Stimulated activated CD4-positive, alpha-beta T cell treated with anti-CD3 and anti-CD28 coated beads, Interleukin-4, amount 100 ng/mL, for 1 hour (primary cell): ENCODE results near the gene USP22.

Experiments
- DNase-seq: peaks from one replicate; pipeline ENCODE4 v3.0.0-alpha.2; 2020

The USP22 gene

DNA sequence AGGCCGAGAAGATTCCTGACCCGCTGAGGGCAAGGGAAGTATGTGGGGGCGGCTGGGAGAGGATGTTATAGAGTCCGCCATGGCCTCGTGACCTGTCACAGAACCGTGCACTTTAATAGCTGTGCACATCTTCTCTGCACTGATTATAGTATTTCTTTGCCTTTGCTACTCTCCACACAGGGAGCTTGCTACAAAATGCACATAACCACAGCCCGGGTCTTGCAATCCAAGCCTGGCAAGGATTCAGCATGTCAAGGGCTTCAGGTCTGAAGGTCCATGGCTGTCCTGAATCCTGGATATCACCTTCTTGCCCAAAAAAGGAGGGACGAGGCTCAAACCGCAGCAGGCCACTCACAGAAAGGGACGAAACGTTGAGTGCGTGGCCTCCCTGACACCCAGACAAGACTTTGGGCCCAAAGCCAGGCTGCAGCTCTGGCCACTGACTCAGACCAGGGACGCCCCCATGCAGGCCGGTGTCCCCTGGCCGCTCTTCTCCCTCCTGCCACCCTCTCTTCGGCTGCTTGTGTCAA lies 43.7 kb downstream of the USP22 start:
- no peak for DNase-seq

DNA sequence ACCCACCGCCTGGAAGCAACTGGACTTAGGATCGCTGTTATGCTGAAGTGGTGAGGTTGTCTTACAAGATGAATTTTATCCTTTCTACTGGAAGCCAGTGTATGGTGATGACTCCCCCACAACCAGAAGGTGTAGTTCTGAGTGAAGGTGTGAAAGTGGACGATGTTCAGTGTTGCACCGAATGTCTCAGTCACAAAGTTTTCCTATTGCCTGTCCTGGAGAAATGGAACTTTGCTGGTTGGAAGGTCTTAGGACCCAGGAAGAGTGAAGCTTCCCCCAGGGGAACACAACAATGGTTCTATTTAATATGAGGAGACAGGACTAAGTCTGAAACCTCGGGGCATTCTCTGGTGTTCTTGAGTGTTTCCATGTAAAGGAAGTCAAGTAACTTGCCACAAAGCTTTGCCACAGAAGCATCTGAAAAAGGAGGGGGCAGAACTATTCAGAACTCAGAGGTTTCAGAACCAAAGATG lies 44.2 kb downstream of the USP22 start:
- no peak for DNase-seq

DNA sequence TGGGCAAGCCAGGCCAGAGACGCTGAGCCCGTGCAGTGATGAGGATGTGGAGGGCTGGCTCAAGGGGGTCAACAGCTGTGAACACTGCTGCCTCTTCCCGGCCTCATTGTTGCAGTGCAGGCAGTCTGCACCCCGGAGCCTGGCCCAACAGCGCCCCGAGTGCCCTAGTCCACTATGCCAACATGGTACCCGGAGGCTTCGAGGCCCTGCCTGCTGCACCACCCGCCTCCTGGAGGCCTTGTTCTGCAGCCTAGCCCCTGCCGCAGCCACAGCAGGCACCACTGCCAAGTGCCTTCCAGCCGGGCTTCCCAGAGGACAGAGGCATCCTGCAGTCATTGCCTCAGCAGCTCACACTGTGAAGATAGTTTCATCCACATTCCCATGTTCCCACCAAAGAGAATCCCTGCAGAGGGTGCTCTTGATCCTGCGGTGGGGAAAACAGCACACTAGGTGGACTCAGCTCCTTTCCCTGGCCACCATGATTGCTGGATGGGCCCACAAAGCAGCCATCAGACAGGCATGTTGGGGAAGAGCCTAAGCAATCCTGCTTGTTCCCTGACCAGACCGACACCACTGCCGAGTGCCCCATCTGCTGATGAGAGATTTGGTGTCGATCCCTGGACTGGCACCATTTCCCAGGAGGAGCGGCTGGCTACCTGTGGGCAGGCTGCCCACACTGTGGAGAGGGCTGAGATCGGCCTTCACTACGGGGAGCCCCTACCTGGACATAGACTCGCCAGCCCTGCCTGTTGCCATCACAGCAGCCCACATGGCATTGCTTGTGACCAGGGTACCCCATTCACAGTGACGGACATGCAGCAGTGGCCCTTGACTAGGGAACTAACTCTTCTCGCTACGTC lies 44.9 kb downstream of the USP22 start:
- DNase-seq: no peak

DNA sequence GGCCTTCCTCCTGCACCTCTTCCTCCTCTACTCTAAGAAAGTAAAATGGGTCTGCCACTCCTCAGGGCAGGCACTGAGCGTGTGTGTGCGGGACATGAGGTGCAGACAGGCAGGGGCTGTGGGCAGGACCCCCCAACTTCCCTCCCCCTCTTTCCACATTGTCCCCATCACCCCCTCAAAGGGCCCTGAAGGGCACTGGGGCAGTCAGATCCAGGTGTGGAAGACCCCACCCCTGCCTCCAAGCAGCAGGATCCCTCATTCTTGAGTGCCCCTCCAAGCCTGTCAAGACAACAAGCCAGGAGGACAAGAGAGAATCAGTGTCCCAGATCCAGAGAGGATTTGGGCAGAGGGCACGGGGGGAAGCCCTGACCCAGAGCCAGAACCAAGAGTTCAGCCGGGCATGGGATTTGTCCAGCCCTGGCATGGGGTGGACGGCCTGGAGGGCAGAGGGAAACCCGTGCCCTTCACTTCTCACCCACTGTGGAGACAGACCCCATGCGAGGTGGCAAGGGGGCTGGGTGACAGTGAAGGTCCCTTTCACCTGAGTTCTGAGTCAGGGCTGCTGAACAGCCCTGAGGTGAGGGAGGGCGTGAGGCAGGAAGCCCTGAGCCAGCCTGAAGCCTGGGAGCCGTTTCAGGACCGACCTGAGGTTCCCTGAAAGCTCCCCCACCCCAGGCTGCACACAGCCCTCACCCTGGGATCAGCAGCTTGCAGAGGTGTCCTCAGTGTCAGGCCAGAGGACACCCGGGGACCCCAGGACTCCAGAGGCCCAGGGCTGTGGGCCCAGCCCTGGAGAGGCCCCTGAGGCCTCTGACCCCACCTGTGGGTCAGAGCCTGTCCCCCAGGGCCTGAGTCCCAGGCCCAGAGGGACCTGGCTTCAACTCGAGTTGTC lies 45.8 kb downstream of the USP22 start:
- no peak for DNase-seq

DNA sequence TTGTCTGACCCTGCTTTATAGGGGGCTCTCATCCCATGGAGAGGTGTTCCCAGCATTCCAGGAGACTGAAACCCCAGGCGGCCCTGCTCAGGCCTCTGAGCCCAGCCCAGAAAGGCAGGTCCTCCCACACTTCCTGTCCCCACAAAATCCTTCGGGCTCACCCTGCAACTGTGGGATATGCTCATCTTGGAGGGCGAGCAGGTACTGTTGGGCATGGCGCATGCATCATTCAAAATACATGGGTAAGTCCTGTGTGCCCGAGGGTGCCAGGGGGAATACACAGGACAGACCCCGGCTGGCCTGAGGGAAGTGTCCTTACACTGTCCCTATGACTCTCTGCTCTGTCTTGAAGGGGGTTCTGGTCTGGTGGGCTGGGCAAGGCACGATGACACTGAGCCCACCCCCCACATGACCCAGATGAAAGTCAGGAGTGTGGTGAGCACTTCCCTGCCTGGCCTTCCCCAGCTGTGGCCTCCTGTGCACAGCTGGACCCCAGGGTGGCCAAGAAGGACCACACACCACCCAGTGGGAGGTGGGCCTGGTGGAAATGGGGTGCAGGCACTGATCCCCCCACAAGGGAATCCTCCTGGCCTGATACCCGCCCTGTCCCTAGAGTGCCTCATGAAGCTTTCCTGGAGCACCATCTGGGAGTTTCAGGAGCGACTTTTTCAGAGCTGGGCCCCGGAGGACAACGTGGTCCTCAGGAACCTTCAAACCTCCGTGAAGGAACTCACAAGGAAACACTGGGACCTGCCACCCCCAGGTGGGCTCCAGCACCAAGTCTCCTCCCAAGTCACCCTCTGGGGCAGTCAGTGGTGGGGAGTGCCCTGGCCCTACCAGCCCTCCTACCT lies 46.7 kb downstream of the USP22 start:
- no peak for DNase-seq

DNA sequence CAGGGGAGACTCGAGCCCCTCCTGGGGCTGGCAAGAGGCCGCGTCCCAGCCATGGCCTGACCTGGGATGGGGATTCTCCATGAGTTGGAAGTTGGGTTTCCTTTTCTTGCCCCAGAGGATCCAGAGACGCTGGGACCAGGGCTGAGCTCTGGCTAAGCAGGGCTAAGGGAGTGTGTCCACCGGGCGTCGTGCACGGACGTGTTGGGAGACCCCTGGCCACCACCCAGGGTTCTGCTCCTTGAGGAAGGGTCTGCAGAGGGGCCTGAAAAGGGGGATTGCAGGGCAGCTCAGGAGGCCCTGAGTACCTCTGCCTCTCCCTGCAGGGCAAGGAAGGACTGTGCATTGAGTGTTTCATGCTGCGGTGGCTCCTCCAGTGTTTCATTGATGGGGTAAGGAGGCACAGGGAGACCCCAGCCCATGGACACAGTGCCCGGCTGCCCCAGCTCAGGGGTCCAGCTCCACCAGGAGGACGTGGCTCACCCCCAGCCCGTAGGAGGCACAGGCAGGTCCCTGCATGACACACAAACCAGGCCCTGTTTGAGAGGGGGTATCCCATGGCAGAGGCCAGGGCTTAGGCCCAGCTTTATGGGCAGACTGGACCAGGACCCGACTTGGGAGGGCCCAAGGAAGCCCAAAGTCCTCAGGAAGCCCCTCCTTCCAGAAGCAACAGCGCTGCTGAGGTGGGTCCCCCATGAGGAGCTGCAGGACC lies 47.5 kb downstream of the USP22 start:
- DNase-seq: no peak

DNA sequence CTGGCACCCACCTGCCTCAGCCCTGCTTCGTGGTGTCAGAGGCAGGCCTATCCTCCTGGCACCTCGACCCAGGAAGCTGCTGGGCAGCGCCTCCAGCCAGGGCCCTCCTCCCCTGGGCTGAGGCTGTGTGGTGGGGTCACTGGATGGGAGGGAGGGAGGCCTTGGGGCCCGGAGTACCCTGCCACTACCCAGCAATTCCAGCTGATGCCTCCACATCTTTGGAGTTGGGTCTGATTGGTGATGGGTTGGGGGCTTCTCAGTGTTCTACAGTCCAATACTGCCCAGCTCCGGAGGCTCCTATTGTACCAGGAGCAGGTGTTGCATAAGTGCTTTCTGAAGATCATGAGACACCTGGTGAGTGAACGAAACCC lies 48.0 kb downstream of the USP22 start:
- DNase-seq: no peak

DNA sequence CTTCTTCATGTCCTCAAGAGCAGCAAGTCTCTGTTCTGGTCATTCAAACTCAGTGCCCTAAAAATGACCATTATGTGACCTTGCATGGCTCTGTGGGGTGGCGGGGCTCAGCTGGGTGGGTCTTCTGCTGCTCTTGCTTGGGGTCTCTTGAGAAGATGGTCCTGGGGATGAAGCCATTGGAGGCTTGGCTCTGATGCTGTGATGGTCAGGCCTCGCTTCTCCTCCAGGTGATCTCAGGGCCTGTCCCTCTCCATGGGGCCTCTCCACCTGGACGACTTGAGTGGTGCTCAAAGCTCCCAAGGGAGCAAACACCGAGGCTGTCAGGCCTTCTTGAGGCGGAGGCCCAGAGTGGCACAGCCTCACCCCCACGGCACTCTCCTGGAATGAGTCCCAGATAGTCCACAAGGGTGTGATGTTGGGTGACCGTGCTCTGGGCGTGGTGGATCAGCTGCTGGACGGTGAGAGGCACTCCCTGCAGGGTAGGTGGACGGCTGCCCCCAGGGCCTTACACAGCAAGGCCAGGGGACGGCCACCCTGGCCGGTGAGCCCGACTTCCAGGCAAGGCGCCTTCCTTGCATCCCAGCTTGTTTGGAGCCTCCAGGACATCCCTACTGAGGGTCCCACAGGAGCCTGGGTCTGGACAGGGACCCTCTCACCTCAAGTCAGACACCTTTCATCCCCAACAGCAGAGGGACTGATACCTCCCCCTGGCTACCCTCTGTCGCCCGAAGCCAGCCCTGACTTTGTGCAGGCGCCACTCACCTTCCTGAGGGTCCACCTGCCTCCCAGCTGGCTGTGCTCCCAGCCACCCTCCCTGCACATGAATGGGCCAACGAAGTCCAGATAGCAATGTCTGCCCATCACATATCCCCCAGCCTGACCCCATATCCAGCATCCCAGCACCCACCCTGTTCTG lies 48.7 kb downstream of the USP22 start:
- no peak for DNase-seq

DNA sequence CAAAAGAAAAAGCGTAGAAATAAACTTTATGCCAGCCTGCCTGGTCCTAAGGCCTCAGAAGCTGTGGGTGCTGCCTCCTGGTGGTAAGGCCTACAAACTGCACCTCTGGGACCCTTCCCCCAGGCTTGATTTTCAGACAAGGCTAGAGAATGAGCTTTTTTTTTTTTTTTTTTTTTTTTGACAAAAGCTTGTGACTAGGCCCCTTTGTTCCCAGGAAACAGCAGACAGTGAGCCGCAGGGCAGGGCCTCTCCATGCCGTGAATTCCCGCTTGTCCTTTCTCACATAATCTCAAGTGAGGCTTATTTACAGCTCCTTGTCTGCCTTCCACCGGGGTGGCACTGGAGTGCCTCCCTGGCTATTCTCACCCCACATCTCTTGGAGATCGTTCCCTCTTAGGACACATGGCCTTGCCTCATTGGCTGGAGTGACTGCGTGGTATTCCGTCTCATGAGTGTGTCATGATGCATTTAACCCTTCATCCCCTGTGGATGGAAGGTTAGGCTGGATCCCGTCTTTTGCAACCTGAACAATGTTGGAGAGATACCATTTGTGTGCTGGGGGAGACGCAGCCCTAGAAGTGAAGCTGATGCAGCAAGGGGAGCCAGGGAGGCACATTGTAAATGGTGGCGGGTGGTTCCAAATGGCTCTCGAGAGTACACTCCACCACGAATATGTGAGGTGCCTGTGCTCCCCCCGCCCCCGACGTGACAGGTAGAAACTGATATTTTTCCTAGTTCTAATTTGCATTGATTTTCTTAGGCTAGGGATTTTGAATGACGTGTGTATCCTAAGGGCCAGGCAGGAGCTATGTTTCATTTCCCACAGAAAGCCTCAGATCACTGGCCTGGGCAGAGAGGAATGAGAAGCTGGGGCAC lies 49.6 kb downstream of the USP22 start:
- peak; percentile 58 for DNase-seq

DNA sequence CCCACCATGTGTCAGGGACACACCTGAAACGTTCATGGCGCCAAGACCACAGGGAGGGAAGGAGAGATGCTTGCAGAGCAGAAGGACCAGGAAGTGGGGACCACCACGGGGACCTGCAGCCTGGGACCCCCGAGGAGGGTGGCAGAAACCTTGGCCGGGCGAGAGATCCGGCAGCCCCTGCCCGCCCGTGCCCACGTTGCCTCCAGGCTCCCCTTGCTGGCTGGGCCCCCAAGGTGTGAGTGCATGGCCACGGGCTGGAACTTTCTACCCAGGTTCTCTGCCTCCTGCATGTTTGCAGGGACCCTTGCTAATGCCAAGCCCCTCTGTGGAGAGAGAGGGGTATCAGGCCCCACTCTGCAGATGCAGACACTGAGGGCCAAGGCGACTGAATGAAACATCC lies 50.4 kb downstream of the USP22 start:
- DNase-seq: no peak

DNA sequence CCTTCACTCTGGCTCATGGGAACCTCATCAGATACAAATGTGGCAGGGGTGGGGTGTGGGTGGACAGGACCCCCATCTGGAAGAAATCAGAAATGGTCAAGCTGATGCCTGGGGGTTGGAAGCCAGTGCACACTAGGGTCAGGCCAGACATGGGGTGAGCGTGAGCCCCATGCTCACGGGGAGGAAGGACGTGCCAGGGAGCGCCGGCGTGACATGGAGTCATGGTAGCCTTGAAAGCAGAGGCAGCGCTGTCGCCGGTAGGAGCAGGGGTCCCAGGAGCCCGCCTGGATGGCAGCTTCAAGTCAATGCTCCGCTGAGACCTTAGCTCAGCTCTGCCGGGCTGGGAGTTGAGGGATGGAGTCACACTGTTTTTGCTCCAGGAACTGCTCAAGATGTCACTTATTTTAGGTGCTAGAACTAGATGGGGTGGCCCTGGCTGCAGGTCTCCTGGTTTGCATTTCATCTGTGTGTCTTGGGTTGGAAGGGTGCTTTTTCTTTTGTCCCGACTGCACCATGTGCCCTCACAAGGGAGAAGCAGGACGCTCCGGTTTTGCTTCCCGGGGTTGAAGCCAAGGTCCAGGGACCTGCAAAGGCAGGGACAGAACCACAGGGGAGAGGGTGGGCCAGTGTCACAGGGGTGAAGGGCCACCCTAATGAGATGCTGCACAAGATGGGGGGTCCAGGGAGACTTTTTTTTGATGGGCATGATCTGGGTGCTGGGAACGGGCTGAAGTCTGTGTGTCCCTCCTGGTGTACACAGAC lies 51.4 kb downstream of the USP22 start:
- no peak for DNase-seq

DNA sequence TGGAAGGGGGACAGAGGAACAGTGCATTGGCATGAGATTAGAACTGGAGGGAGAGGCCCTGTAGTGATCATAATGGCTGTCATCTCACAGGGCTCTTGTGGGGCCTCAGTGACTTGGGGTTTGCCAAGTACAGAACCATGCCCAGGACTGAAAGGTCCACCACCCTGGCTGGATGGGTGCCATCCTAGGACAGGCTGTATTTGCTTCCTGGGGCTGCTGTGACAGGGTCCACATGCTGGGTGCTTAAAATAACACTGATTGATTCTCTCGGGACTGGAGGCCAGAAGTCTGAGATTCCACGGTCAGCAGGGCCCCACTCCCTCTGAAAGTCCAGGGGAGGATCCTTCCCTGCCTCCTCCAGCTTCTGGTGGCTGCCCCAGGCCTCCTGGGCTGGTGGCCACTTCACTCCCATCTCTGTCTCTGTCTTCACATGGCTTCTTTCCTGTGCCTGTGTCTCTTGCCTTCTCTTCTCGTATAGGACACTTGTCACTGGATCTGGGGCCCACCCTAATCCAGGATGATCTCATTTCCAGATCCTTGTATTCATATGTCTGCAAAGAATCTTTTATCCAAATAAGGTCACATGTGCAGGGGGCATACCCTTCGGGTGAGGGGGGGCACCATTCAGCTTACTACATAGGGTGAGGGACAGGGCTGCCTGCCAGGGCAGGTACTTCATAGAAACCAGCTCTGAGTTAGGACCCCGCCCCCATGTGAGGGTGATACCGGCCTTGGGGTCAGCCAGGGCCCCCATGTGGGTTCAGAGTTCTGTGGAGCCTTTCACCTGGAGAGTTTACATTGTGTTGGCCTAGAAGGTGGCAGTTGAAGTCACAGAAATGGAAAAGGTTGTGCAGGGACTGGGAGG lies 52.6 kb downstream of the USP22 start:
- no peak for DNase-seq

DNA sequence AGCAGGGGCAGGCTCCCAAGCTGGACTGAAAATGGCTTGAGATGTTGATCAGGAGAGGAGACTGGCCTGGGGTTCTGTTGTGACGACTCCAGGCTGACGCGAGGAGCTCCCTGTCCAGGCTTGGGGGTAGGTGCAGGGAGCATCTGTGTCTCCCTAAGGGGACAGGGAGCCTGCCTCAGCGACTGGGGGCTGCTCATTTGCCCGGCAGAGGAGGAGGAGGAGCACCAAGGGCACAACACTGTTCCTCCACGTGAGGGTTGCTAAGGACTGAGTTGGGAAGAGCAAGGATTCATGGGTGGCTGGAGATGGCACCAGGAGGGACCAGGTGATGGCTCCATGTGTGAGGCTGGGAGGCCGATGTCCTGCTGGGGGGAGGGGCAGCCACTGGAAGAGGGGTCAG lies 53.3 kb downstream of the USP22 start:
- DNase-seq: no peak

DNA sequence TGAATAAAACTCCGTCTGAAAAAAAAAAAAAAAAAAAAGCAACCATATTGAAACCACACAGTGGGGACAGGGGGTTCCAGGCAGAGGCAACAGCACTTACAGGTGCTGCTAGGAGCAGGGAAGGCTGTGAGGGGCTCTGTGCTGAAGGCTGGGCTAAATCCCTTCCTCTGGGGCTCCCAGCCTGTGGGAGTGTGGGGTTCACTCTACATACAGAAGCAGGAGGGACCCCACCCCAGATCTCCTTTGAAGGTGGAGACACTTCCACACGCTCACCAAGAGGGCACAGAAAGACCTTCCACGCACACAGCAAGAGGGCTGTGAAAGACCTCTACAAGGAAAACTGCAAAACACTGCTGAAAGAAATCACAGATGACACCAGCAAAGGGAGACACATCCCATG lies 53.9 kb downstream of the USP22 start:
- no peak for DNase-seq

DNA sequence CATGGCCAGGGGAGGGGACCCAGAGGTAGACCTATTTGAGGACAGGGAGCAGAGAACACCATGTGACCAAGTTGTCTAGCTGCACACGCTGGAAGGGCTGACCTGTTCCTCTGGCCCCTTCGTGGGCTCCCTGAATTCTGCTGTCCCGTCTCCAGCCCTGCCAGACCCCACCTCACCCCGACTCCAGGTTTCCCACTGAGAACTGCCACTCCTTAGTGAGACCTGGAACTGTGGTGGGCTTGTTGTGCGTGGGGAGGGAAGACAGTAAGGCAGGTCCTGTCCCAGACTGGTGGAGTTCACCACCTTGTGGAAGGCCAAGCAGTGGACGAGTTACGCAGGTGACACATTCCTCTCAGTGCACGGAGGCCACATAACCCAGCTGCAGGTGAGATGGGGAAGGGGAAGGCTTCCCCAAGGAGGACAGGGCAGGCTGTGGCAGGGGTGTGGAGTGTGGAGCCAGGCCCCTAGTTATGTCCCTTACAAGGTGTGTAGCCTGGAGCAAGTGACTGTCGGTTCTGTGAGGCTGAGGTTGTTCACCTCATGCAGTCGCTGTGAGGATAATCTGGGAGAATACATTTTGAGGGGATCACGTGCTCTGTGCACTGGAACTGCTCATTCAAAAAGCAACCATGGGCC lies 54.7 kb downstream of the USP22 start:
- DNase-seq: no peak

DNA sequence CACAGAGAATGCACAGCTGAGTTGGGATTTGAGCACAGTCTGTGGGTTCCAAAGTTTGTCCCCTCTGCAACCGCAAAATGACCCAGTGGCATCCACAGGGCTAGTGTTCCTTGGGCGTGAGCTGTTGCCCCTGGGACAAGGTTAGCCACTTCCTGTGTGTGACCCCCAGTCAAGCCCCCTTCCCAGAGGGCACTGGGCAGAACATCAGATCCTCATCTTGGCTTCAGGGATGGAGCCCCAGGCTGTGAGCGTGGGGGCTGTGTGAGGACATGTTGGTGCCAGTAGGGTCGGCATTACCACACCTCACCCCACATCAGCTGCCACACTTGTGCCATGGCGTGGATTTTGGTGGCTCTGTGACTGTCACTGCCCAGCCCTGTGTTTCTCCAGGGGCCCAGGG lies 55.3 kb downstream of the USP22 start:
- DNase-seq: no peak

DNA sequence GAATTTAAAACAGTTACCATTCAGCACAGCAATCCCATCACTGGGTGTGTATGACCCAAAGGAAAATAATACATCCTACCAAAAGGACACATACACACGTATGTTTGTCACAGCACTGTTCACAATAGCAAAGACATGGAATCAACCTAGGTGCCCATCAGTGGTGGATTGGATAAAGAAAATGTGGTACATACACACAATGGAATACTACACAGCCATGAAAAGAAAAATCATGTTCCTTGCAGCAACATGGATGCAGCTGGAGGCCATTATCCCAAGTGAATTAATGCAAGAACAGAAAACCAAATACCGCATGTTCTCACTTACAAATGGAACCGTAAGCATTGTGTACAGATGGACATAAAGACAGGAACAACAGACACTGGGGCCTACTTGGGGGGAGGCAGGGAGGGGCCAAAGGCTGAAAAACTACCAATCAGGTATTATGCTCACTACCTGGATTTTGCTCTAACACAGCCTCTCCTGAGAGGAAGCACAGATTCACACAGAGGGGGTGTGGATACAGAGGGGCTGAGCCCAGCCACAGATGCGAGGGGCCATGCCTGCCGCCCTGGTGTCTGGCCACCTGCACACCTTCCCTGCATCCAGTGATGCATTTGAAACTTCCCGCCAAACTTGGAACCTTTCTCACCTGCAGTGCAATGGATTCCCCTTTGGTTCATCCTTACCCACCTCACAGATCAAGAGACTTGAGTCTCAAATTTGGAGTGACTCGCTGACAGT lies 55.9 kb downstream of the USP22 start:
- DNase-seq: no peak
